ENCODE measurements around the gene CA10. TPM values are rescaled to one million over a fixed set of nuclear protein-coding genes. Genes with fewer than 3 reads are reported as not detected.

The CA10 gene
- total and polyA plus RNA-seq, 4 donors = not detected

DNA sequence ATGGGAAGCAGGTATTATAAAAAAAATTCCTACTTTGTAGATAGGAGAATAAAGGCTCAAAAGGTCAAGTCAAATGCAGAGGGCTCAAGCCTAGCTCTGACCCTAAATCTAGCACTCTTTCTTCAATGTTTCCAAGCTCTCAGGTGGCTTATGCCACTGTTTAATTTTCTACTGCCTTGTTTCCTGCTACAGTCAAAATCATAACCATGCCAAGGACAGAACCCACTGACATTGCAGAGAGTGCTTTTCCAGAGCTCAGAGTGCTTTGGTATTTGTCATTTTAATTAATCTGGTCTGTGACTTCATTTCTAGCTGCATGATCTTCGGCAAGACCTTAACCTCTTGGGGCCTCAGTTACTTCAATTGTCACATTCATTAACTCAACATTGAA, 344.7 kb downstream of the CA10 start:
- intact Hi-C loops (cut with DNase I) = no loop called here
- Histone ChIP-seq H3K9me3 (ENCODE audit: control insufficient read depth, low read length) (peaks cover 2% of the 10 kb centered on the region), H3K36me3 (ENCODE audit: control insufficient read depth in 1 of 2, insufficient read depth in 2 of 2, low read length in 1 of 2) (no peaks in the 10 kb centered on the region), H3K27ac (ENCODE audit: low read depth in 1 of 2, low read length in 2 of 2) (no peak overlapping the region), H3K4me3 (ENCODE audit: low read length in 2 of 2) (no peak overlapping the region), H3K27me3 (ENCODE audit: control insufficient read depth in 1 of 2, insufficient read depth in 2 of 2, low read length in 1 of 2) (no peaks in the 10 kb centered on the region), H3K4me1 (ENCODE audit: control insufficient read depth in 1 of 2, insufficient read depth in 2 of 2, low read length in 2 of 2) (no peaks in the 10 kb centered on the region)
- 56 to 63% methylated on average over 1 of the region's 1 CpG for WGBS, 2 donors
- ATAC-seq (ENCODE audit: low FRiP score) (no peak), DNase-seq (no peak)

DNA sequence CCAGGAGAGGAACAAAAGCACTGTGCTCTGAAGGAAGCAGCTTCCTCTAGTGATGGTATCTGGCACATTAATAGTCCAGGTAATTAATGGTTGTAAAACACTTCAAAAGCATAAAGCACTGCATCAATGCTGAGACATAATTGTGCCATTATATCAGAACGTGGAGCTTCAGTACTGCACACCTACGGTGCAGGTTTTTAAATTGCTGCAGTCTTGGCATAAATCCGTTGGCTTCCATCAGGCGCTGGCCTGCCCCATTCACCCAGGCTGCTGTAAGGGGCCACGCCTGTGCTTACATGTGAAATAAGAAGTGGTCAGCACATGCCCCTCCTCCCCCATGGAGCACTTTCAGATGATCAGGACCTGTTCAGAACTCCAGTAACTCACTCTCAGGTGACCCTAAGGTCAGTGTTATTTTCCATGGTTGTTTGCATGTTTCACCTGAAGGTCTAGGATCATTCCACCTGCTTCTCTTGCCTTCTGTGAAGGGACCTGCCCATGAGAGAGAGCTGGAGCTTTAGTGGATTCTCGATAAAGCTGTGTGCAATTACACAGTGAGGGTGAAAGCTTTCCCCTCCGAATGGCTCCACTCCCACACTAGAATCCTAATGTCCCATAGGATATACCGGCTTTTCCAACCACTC, 345.3 kb downstream of the CA10 start:
- no peak for DNase-seq
- Histone ChIP-seq H3K4me1 (ENCODE audit: control insufficient read depth in 1 of 2, insufficient read depth in 2 of 2, low read length in 2 of 2) (no peaks in the 10 kb centered on the region), H3K9me3 (ENCODE audit: control insufficient read depth, low read length) (peaks cover 2% of the 10 kb centered on the region), H3K36me3 (ENCODE audit: control insufficient read depth in 1 of 2, insufficient read depth in 2 of 2, low read length in 1 of 2) (no peaks in the 10 kb centered on the region), H3K27ac (ENCODE audit: low read depth in 1 of 2, low read length in 2 of 2) (no peak overlapping the region), H3K4me3 (ENCODE audit: low read length in 2 of 2) (no peak overlapping the region), H3K27me3 (ENCODE audit: control insufficient read depth in 1 of 2, insufficient read depth in 2 of 2, low read length in 1 of 2) (no peaks in the 10 kb centered on the region)
- no peak for ATAC-seq (ENCODE audit: low FRiP score)
- WGBS, 2 donors = 80 to 87% methylated on average over 8 of the region's 8 CpGs
- intact Hi-C loops (cut with DNase I) = no loop called here

DNA sequence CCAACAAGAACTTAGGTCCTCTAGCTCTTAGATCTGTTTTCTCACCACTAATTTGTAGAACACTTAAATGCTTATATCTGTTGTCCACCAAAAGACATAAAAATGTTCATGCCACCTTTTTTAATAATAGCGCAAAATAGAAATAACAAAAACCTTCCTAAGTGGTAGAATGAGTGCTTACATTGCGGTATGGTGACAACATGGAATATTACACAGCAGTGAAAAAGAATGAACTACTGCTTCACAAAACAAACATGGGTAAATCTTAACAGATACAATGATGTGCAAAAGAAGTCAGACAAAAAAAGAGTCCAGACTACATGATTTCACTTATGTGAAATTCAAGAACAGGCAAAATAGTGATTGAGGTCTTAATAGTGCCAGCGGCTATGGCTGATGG, 351.1 kb downstream of the CA10 start:
- intact Hi-C loops (cut with DNase I) = no loop called here
- no peak overlapping the region for H3K27ac ChIP-seq (ENCODE audit: low read depth in 1 of 2, low read length in 2 of 2)
- H3K4me1 ChIP-seq (ENCODE audit: control insufficient read depth in 1 of 2, insufficient read depth in 2 of 2, low read length in 2 of 2) = no peaks in the 10 kb centered on the region
- H3K36me3 ChIP-seq (ENCODE audit: control insufficient read depth in 1 of 2, insufficient read depth in 2 of 2, low read length in 1 of 2) = no peaks in the 10 kb centered on the region
- DNase-seq (no peak), ATAC-seq (ENCODE audit: low FRiP score) (no peak)
- peaks cover 0 to 2% of the 10 kb centered on the region in 2 donors for H3K27me3 ChIP-seq (ENCODE audit: control insufficient read depth in 1 of 2, insufficient read depth in 2 of 2, low read length in 1 of 2)
- H3K9me3 ChIP-seq (ENCODE audit: control insufficient read depth, low read length) = peaks cover 2% of the 10 kb centered on the region
- WGBS, 2 donors = 95 to 97% methylated on average over 3 of the region's 3 CpGs
- no peak overlapping the region for H3K4me3 ChIP-seq (ENCODE audit: low read length in 2 of 2)

DNA sequence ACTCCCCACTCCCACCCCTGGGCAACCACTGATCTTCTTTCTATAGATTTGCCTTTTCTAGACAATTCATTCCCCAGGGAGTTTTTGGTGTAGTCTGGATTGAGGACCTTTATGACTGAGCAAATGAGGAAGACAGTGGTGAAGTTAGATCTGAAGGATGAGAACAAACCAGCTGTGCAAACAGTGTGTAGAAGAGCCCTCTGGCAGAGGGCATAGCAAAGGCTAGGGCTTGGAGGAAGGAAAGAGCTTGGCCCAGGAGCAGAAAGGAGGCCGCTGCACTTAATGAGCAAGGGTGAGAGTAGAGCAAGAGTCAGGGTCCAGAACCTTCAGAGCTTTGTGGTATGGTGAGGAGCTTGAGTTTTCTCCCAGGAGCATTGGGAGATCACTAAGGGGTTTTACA, 352.7 kb downstream of the CA10 start:
- 80 to 86% methylated on average over 1 of the region's 1 CpG for WGBS, 2 donors

DNA sequence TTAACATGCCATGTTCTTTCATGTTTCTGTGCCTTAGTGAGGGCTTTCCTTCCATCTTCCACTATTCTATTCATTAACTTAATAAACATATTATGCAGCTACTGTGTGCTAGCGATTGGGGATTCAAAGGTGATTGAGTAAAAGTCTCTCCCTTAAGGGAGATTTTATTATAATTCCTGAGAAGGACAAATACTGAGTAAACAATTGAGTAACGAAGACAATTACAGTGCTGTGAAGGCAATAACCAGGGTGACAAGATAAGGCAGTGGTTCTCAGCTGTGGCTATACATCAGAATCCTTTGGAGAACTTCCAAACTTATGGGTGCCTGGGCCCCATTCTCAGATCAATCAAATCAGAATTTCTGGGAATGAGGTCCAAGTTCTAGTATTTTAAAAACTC, 353.3 kb downstream of the CA10 start:
- no peak for DNase-seq
- H3K27me3 ChIP-seq (ENCODE audit: control insufficient read depth in 1 of 2, insufficient read depth in 2 of 2, low read length in 1 of 2) = peaks cover 0 to 3% of the 10 kb centered on the region in 2 donors
- H3K4me1 ChIP-seq (ENCODE audit: control insufficient read depth in 1 of 2, insufficient read depth in 2 of 2, low read length in 2 of 2) = no peaks in the 10 kb centered on the region
- H3K9me3 ChIP-seq (ENCODE audit: control insufficient read depth, low read length) = no peaks in the 10 kb centered on the region
- H3K4me3 ChIP-seq (ENCODE audit: low read length in 2 of 2) = no peak overlapping the region
- no peak overlapping the region for H3K27ac ChIP-seq (ENCODE audit: low read depth in 1 of 2, low read length in 2 of 2)
- intact Hi-C loops (cut with DNase I) = no loop called here
- ATAC-seq (ENCODE audit: low FRiP score) = no peak
- H3K36me3 ChIP-seq (ENCODE audit: control insufficient read depth in 1 of 2, insufficient read depth in 2 of 2, low read length in 1 of 2) = no peaks in the 10 kb centered on the region
- WGBS, 2 donors = 54 to 68% methylated on average over 2 of the region's 2 CpGs

More for the DNA sequence above, 352.7 kb downstream of the CA10 start:
- peaks cover 0 to 3% of the 10 kb centered on the region in 2 donors for H3K27me3 ChIP-seq (ENCODE audit: control insufficient read depth in 1 of 2, insufficient read depth in 2 of 2, low read length in 1 of 2)
- intact Hi-C loops (cut with DNase I) = no loop called here
- DNase-seq = no peak
- no peaks in the 10 kb centered on the region for H3K9me3 ChIP-seq (ENCODE audit: control insufficient read depth, low read length)
- no peak overlapping the region for H3K27ac ChIP-seq (ENCODE audit: low read depth in 1 of 2, low read length in 2 of 2)
- no peaks in the 10 kb centered on the region for H3K36me3 ChIP-seq (ENCODE audit: control insufficient read depth in 1 of 2, insufficient read depth in 2 of 2, low read length in 1 of 2)
- no peak for ATAC-seq (ENCODE audit: low FRiP score)
- no peaks in the 10 kb centered on the region for H3K4me1 ChIP-seq (ENCODE audit: control insufficient read depth in 1 of 2, insufficient read depth in 2 of 2, low read length in 2 of 2)
- no peak overlapping the region for H3K4me3 ChIP-seq (ENCODE audit: low read length in 2 of 2)

DNA sequence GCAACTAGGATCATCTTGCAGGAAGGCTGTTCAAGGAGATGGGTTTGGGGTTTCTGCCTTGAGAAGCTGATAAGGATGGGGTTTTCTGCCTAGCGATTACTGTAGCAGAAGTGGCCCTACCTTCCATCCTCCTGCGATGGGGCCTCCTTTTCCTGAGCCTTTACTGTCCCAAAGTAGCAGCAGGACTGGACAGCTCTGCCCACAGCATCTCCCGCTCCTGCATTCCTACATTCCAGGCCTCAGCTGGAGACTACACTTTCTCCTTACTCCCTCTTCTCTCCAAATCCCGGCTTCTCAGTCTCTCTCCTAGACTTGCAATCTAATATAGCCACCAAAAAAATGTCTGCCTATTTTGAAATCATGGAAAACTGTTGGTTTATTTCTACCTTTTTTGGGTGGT, 355.4 kb downstream of the CA10 start:
- H3K27me3 ChIP-seq (ENCODE audit: control insufficient read depth in 1 of 2, insufficient read depth in 2 of 2, low read length in 1 of 2) = peaks cover 0 to 3% of the 10 kb centered on the region in 2 donors
- no peaks in the 10 kb centered on the region for H3K36me3 ChIP-seq (ENCODE audit: control insufficient read depth in 1 of 2, insufficient read depth in 2 of 2, low read length in 1 of 2)
- intact Hi-C loops (cut with DNase I) = no loop called here
- ATAC-seq (ENCODE audit: low FRiP score) (no peak), DNase-seq (no peak)
- WGBS, 2 donors = 57 to 63% methylated on average over 4 of the region's 4 CpGs
- no peaks in the 10 kb centered on the region for H3K9me3 ChIP-seq (ENCODE audit: control insufficient read depth, low read length)
- H3K27ac ChIP-seq (ENCODE audit: low read depth in 1 of 2, low read length in 2 of 2) = no peak overlapping the region
- H3K4me1 ChIP-seq (ENCODE audit: control insufficient read depth in 1 of 2, insufficient read depth in 2 of 2, low read length in 2 of 2) = no peaks in the 10 kb centered on the region
- H3K4me3 ChIP-seq (ENCODE audit: low read length in 2 of 2) = no peak overlapping the region

DNA sequence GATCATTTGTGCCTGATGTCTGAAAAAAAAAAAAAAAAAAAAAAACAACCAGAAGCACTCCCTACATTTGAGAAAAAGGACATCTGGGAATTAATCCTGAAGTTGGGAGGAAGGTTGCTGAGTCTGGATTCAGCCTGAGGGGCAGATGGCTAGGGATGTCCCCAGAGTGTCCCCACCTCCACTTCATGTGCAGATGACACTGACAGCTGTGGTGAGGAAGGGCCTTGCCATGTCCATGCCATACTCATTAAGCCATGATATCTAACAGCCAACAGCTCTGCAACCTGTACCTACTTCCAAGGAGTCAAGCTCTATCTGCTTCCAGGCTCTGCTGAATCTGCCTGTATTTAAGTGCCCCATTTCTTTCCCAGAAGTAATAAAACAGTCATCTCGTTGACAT, 356.0 kb downstream of the CA10 start:
- H3K4me3 ChIP-seq (ENCODE audit: low read length in 2 of 2) = no peak overlapping the region
- intact Hi-C loops (cut with DNase I) = no loop called here
- DNase-seq (no peak), ATAC-seq (ENCODE audit: low FRiP score) (no peak)
- no peaks in the 10 kb centered on the region for H3K9me3 ChIP-seq (ENCODE audit: control insufficient read depth, low read length)
- no peaks in the 10 kb centered on the region for H3K4me1 ChIP-seq (ENCODE audit: control insufficient read depth in 1 of 2, insufficient read depth in 2 of 2, low read length in 2 of 2)
- H3K27me3 ChIP-seq (ENCODE audit: control insufficient read depth in 1 of 2, insufficient read depth in 2 of 2, low read length in 1 of 2) = peaks cover 0 to 3% of the 10 kb centered on the region in 2 donors
- 48 to 67% methylated on average over 1 of the region's 1 CpG for WGBS, 2 donors
- no peak overlapping the region for H3K27ac ChIP-seq (ENCODE audit: low read depth in 1 of 2, low read length in 2 of 2)
- no peaks in the 10 kb centered on the region for H3K36me3 ChIP-seq (ENCODE audit: control insufficient read depth in 1 of 2, insufficient read depth in 2 of 2, low read length in 1 of 2)

DNA sequence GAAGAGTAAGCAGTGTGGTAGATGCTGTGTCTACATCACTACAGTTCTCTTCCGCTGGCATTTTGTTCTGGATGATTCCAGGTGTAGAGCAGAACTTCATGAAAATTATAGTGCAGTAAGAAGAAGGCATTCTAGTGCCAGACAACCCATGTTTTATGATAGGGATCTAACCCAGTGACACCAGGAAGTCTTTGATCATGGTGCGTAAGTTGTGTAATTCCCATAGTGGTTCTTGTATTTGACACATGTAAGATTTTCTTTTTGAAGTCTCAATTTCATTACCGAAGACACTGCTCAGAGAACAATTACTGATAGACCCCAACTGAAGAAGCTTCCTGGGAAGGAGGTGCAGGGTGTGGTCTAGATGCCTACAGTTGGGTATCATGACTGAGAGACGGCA, 356.9 kb downstream of the CA10 start:
- 85 to 89% methylated on average over 4 of the region's 4 CpGs for WGBS, 2 donors
- H3K4me3 ChIP-seq (ENCODE audit: low read length in 2 of 2) = no peak overlapping the region
- ATAC-seq (ENCODE audit: low FRiP score) = no peak
- peaks cover 0 to 3% of the 10 kb centered on the region in 2 donors for H3K27me3 ChIP-seq (ENCODE audit: control insufficient read depth in 1 of 2, insufficient read depth in 2 of 2, low read length in 1 of 2)
- H3K4me1 ChIP-seq (ENCODE audit: control insufficient read depth in 1 of 2, insufficient read depth in 2 of 2, low read length in 2 of 2) = no peaks in the 10 kb centered on the region
- intact Hi-C loops (cut with DNase I) = no loop called here
- no peak for DNase-seq
- H3K9me3 ChIP-seq (ENCODE audit: control insufficient read depth, low read length) = no peaks in the 10 kb centered on the region
- H3K36me3 ChIP-seq (ENCODE audit: control insufficient read depth in 1 of 2, insufficient read depth in 2 of 2, low read length in 1 of 2) = no peaks in the 10 kb centered on the region
- no peak overlapping the region for H3K27ac ChIP-seq (ENCODE audit: low read depth in 1 of 2, low read length in 2 of 2)

DNA sequence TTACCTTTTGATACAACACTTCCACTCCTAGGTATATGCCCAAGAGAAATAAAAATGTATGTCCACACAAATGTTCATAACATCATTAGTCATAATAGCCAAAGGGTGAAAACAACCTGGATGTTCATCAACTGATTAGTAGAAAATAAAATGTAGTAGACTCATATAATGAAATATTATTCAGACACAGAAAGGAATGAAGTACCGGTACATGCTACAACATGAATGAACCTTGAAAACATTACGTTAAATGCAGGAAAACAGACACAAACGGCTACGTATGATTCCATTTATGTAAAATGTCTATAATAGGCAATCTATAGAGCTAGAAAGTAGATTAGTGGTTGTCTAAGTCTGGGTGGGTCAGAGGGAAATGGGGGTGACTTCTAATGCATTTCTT, 358.5 kb downstream of the CA10 start:
- Histone ChIP-seq H3K4me3 (ENCODE audit: low read length in 2 of 2) (no peak overlapping the region), H3K27ac (ENCODE audit: low read depth in 1 of 2, low read length in 2 of 2) (no peak overlapping the region), H3K4me1 (ENCODE audit: control insufficient read depth in 1 of 2, insufficient read depth in 2 of 2, low read length in 2 of 2) (no peaks in the 10 kb centered on the region), H3K27me3 (ENCODE audit: control insufficient read depth in 1 of 2, insufficient read depth in 2 of 2, low read length in 1 of 2) (peaks cover 0 to 1% of the 10 kb centered on the region in 2 donors), H3K36me3 (ENCODE audit: control insufficient read depth in 1 of 2, insufficient read depth in 2 of 2, low read length in 1 of 2) (no peaks in the 10 kb centered on the region), H3K9me3 (ENCODE audit: control insufficient read depth, low read length) (no peaks in the 10 kb centered on the region)
- intact Hi-C loops (cut with DNase I) = no loop called here
- WGBS, 2 donors = 91% methylated on average over 4 of the region's 4 CpGs
- DNase-seq (no peak), ATAC-seq (ENCODE audit: low FRiP score) (no peak)
